HG03060 (cell line): ENCODE results near the gene SORBS1.

Source experiments
- ATAC-seq: cut with Tn5 transposase; IDR thresholded peaks from one replicate; pipeline ENCODE4 v1.9.1; 2021; ENCODE audit warnings: low read depth, moderate number of reproducible peaks; ENCODE audit not compliant: unreplicated experiment

The SORBS1 gene

GRCh38 chr10:95444792-95445191 is 116.4 kb downstream of the SORBS1 start:
- no peak for ATAC-seq

GRCh38 chr10:95443636-95444035 is 117.5 kb downstream of the SORBS1 start:
- ATAC-seq, result no peak

DNA sequence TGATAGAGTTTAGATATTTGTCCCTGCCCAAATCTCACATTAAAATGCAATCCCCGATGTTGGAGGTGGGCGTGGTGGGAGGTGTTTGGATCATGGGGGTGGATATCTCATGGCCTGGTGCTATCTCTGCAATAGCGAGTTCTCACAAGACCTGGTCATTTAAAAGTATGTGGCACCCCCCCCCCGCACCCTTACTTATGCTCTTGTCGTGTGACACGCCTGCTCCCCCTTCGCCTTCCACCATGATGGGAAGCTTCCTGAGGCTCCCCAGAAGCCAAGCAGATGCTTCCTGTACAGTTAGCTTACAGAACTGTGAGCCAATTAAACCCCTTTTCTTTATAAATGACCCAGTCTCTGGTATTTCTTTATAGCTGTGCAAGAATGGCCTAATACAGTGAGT is 118.8 kb downstream of the SORBS1 start:
- no peak for ATAC-seq

GRCh38 chr10:95441547-95441923 is 119.6 kb downstream of the SORBS1 start:
- peak; percentile 26 for ATAC-seq

GRCh38 chr10:95440756-95441546 is 120.2 kb downstream of the SORBS1 start:
- ATAC-seq, result peak; percentile 80

DNA sequence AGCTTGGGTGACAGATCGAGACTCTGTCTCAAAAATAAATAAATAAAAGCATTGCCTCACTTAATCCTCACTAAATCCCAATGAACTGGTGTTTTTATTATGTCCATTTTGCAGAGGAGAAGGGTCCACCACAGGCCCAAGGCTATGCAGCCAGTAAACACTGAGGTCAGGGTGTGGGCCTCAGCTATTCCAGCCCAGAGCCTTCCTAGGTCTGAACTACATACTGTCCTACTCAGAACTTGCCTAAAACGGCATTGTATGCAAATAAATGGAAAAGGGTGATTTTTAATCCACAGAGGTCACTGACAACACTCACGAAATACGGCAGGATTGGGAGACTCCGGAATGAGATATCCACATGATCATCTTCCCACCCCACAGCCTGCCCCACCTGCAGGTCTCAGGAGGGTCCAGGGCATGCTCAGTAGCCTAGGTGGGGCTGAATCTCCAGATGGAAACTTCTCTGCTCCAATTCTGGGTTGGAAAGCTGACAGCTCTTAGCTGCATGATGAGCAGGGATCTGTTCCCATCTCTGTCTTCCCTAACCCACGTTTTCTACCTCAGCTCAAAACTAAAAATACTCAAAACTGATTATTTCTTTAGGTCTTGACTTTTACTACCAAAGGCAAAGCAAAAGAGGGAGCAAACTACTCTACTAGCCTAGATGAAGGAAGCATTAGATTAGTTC is 121.0 kb downstream of the SORBS1 start:
- ATAC-seq, result no peak

DNA sequence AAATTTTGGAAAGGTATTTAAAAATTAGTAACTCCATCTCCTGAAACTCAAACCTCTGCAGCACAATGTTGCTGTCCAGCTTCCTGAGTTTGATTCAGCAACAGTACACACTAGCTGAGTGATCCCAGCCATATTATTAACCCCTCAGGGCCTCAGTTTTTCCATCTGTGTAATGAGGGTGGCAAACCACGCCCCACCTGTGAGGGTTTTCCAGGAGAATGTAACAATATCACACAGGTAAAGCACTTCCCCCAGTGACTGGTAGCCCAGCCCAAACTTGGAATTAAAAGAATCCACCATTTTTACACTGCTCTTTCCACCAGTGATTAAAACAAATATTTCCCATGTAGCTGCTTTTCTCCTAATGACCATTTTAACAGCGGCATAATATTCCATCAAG is 122.4 kb downstream of the SORBS1 start:
- no peak for ATAC-seq

DNA sequence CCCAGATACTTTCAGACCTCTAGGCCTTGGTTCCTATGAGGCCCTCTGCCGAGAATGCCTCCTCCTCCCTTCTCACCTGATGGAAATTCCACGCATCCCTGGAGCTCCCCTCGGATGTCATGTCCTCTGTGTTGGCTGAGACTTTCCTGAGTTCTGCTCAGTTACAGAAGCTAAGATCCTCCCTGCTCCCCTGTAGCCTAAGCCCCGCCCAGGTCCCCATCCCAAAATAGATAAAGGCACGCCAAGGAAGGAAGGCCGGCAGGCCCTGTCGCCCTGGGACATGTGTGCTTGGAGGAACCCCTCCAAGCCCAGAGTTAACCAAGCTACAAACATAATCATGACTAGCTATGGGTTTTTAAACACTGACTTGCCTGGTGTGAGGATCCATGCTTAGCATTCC is 123.5 kb downstream of the SORBS1 start:
- no peak for ATAC-seq

DNA sequence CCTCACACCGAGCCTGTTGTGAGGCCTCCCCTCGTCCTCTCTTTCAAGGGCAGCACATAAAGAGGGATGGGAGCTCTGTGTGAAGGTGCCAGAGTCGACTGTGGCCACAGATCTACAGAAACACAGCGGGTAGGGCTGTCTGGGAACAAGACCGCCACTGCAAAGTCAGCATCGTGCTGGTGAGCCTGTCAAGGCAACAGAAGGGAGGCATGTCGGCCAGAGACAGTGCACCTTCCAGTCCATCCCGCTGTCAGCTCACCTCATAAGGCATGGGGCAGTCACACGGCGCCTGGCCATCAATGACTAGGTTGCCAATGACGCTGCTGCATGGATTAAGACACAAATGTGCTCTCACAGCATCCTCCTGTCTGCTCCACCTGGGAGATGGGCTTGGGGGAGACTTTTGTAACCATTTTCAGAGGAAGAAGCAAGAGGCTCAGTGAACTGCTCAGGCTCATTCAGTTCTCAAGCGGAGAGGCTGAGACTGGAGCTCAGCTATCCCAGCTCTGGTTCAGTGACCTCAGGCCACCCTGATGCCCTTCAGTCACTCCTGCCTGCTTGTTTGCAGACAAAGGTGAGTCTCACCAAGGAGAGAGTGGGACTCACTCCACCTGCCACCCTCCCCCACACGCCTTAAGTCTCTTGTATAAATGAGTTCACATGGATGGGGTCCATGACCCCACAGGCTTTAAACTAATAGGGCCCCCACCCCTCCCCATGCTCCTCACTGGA is 125.5 kb downstream of the SORBS1 start:
- no peak for ATAC-seq

GRCh38 chr10:95434583-95434982 is 126.6 kb downstream of the SORBS1 start:
- no peak for ATAC-seq

DNA sequence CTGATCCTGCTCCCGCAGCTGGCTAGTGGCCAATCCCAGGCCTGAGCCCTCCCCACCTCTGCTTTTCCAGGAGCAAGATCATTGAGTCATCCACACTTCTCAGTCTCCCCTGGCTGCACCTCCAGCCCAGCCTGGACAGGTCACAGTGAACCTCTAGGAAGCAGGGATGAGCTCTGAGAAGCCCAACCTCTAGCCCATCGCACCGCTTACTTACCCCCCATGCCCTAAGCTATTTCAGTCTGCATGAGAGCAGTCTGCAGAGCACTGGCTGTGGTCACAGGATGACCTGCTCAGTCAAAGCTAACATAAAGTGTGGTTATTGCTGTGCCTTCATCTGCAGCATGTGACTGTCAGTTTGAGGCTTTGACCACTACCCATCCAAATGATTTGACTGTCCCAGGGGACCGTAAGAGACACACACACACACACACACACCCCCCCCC is 129.2 kb downstream of the SORBS1 start:
- peak; percentile 78 for ATAC-seq

DNA sequence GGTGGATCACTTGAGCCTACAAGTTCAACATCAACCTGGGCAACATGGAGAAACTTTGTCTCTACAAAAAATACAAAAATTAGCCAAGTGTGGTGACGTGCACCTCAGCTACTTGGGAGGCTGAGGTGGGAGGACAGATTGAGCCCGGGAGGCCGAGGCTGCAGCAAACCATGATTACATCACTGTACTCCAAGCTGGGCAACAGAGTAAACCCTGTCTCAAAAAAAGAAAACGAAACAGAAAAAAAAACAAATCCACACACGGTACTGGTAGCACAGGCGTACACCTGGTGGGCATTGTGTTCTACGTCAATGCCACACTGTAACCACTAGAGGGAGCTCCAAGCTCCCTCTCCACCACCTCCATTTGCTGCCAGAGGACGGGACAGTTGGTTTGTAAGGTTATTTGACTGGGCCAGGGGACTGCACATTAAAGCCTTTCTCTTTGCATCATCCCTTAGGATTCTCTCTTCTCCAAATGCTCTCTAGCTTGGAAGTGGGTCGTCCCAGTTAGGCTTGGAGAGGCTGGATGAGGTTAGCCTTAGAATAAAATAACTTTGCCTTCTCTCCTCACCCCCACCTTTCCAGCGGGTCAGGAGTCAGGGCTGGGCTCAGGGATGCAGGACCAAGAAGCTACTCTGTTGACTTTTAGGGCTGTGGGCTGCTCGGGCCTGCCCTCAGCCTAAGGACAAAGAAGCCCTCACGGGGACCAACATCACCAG is 130.8 kb downstream of the SORBS1 start:
- ATAC-seq, result peak; percentile 60

DNA sequence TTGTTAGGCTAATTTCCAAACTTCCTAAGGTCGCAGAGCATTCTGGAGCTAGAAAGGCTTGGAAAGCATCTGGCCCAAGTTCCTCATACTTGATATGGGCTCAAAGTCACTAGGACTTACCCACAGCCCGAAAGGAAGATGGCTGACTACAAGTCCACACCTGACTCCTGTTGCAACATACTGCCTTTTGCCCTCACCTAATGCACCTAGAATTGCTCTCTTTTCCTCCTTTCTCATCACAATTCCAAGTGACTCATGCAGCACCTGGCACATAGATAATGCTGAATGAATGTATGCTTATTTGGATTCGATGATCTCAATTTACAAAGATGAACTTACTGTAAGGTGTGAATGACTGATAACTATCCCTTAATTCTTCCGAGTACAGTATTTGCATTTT is 131.5 kb downstream of the SORBS1 start:
- no peak for ATAC-seq

DNA sequence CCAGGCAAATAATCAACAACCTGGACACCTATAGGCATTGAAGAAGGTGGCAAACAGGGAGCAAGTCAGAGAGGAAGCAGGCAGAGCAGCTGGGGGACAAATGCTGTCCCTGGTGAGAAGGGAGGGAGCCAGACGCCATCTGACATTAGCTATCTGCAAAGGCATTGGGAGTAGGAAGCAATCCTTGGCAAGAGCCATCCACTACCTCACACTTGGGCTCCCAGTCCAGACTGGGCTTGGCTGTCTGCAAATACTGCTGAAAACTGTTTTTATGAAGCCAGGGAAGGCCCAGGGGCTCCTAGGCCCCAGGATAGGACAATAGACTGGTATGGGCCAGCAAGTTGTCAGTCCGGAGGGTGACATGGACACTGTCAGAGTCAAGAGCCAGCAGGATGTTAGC is 132.5 kb downstream of the SORBS1 start:
- no peak for ATAC-seq

DNA sequence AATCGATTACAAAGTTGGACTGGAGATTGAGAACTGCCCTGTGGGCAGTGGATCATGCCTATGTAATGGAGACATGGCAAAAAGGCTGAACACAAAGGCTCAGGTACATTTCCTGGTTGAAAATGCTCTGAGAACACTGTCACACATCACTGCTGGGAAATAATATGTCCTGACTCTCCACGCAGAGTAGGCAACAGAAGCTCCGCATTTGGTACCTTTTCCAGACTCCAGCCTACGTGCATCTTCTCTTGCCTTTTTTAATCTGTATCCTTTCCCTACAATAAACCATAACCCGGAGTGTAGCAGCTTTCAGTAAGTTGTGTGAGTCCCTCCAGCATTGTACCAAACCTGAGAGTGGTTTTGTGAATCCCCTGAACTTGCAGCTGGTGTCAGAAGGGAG is 134.7 kb downstream of the SORBS1 start:
- ATAC-seq, result no peak

GRCh38 chr10:95425592-95426465 is 135.3 kb downstream of the SORBS1 start:
- ATAC-seq, result no peak

DNA sequence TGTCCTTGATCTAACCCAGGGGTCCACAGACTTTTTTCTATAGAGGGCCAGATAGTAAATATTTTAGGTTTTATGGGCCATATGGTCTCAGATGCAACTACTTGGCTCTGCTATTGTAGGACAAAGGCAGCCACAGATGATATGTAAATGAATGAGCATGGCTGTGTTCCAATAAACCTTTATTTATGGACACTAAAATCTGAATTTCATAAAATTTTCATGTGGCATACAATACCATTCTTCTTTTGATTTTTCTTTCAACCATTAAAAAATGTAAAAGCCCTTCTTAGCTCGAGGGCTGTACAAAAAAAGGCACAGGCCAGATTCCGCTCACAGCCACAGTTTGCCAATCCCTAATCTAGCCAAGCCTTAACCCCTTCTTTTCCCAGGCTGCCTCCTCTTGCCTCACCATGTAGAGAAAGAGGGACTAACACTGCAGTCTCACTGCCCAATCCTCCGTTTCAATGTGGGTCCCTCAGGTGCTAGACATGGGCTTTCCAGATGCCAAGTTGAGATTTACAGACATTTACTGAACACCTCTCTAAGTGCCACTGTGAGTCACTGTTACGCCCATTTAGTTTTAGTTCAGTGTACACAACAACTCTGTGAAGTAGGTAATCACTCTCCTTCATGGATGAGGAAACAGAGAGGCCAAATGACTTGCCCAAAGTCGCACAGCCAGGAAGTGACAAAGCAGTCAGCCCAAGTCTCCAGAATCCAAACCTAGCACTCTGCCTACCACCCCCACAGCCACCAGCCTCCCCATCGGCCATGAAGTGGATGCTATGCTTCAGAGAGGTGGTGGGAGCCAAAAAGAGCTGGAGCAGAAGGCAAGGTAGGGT is 137.8 kb downstream of the SORBS1 start:
- peak; percentile 51 for ATAC-seq

GRCh38 chr10:95422233-95422632 is 138.9 kb downstream of the SORBS1 start:
- ATAC-seq, result no peak

DNA sequence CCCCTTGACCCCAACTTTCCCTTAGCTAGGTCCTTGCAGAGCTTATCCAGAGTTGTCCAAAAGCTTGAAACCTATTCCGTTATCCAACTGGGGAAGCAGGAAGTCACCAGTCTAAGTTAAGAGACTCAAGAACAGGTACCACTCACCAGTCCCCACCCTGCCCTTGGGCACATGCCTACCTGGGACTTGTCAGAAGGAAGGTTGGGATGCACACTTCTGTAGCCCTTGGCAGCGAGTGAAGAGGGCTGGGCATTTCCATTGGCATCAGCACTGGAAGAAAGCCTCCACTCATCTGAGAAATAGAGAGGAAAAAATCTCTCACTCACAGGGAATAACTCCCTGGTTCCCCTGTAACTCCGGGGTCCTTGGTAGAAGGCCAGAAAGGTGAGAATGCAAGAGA is 139.4 kb downstream of the SORBS1 start:
- no peak for ATAC-seq
